K562 (cell line): Measurements from ENCODE around the gene TMEM229B.

Source experiments
- CBX5 ChIP-seq: IDR thresholded peaks from 2 replicates; pipeline ENCODE4 v1.6.1; 2014; ENCODE audit warnings: low read depth, borderline replicate concordance
- CTCF ChIP-seq, 3 experiments: IDR thresholded peaks in 2 of 3; conservative IDR thresholded peaks in 1 of 3; 2 replicates each; pipeline ENCODE4 v1.5.1; 2011 to 2012; ENCODE audit warnings: low read length in 3 of 3, mild to moderate bottlenecking in 3 of 3, control low read depth in 2 of 3, improper control_type of control experiment in 1 of 3, inconsistent platforms in 1 of 3, low read depth in 1 of 3, mixed read lengths in 1 of 3, moderate library complexity in 1 of 3; ENCODE audit not compliant: insufficient read depth in 2 of 3
- MAX ChIP-seq: sonication (generic); formaldehyde crosslinking; IDR thresholded peaks from 2 replicates; pipeline ENCODE4 v1.9.0; 2022; ENCODE audit warnings: mild to moderate bottlenecking, missing genetic modification reagents
- SETDB1 ChIP-seq: IDR thresholded peaks from one replicate; pipeline ENCODE4 v1.6.1; 2012; ENCODE audit warnings: low read length, control low read depth, inconsistent platforms
- ZNF232 ChIP-seq: sonication (generic); formaldehyde crosslinking; IDR thresholded peaks from 2 replicates; pipeline ENCODE4 v1.8.0; 2022; ENCODE audit warnings: mild to moderate bottlenecking, missing genetic modification reagents

- TF ChIP-seq CBX5 (no peak), ZNF232 (CRISPR knock-in tag) (no peak), MAX (no peak), CTCF (IDR thresholded peaks at IDR 0.05 in 2 of 3, conservative IDR thresholded peaks at IDR 0.05 in 1 of 3; ENCODE audit: insufficient read depth in 2 of 3, low read depth in 1 of 3, low read length in 3 of 3) (no peak), SETDB1 (no peak)
These were observed 44.7 kb upstream of the TMEM229B start, which contains the start of gene PLEKHH1 for GRCh38 chr14:67532998-67533753.
